ENCODE results near the gene XYLT1.

Gene XYLT1

DNA sequence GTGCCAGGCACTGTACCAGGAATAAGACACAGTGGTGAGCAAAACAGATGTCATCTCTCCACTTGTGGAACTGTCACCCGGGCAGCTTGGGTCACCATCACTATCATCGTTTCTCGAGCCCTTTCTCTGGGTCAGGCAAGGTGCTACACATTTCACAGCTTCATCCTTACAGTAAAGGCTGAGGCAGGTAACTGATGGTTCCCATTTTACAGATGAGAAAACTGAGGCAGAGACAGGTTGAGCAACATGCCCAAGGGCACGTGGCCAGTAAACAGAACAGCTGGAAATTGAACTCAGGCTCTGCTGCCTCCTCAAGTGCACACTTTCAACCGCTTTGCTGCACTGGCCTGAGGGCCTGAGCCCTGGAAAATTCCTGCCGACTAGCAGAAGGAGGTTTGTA, 294.6 kb downstream of the XYLT1 start (continued):
- TF ChIP-seq ZNF70 (CRISPR knock-in tag; IDR thresholded peaks at IDR 0.05): no peak
- TF ChIP-seq, protein P1, sequence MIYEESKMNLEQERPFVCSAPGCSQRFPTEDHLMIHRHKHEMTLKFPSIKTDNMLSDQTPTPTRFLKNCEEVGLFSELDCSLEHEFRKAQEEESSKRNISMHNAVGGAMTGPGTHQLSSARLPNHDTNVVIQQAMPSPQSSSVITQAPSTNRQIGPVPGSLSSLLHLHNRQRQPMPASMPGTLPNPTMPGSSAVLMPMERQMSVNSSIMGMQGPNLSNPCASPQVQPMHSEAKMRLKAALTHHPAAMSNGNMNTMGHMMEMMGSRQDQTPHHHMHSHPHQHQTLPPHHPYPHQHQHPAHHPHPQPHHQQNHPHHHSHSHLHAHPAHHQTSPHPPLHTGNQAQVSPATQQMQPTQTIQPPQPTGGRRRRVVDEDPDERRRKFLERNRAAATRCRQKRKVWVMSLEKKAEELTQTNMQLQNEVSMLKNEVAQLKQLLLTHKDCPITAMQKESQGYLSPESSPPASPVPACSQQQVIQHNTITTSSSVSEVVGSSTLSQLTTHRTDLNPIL (CRISPR knock-in tag; IDR thresholded peaks at IDR 0.05; ENCODE audit: low read depth): no peak

DNA sequence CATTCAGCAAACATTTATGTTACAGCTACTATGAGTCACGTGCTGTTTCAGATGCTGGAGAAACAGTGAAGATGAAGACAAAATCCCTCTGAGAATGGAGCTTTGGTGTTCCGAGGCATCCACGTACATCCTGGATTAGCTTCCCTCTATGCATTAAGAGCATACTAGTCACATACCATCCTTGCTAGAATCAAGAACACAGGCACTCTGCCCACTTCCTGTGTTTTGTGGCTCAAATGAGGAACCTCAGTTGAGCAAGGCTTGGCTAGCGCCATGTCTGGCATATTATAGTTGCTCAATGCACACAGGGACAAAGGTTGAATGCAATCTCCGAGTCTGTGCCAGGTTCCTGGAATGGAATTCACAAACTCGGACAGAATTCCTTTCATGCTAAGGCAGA, 297.5 kb downstream of the XYLT1 start:
- TF ChIP-seq BACH2 (CRISPR knock-in tag; IDR thresholded peaks at IDR 0.05; ENCODE audit: borderline replicate concordance) (no peak), ESRRG (CRISPR knock-in tag; IDR thresholded peaks at IDR 0.05) (no peak), ZNF565 (CRISPR knock-in tag; conservative IDR thresholded peaks at IDR 0.05; ENCODE audit: low read depth) (no peak), ZFP3 (CRISPR knock-in tag; IDR thresholded peaks at IDR 0.05) (no peak), PPARA (CRISPR knock-in tag; IDR thresholded peaks at IDR 0.05; ENCODE audit: borderline replicate concordance) (no peak), ARNTL (CRISPR knock-in tag; IDR thresholded peaks at IDR 0.05; ENCODE audit: borderline replicate concordance, low read depth) (no peak), GLIS3 (CRISPR knock-in tag; IDR thresholded peaks at IDR 0.05) (no peak), OSR1 (CRISPR knock-in tag; IDR thresholded peaks at IDR 0.05) (no peak), ISL1 (CRISPR knock-in tag; IDR thresholded peaks at IDR 0.05) (no peak)
- TF ChIP-seq, protein P2, sequence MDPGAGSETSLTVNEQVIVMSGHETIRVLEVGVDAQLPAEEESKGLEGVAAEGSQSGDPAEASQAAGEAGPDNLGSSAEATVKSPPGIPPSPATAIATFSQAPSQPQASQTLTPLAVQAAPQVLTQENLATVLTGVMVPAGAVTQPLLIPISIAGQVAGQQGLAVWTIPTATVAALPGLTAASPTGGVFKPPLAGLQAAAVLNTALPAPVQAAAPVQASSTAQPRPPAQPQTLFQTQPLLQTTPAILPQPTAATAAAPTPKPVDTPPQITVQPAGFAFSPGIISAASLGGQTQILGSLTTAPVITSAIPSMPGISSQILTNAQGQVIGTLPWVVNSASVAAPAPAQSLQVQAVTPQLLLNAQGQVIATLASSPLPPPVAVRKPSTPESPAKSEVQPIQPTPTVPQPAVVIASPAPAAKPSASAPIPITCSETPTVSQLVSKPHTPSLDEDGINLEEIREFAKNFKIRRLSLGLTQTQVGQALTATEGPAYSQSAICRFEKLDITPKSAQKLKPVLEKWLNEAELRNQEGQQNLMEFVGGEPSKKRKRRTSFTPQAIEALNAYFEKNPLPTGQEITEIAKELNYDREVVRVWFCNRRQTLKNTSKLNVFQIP (CRISPR knock-in tag; IDR thresholded peaks at IDR 0.05; ENCODE audit: borderline replicate concordance, low read depth): no peak
- ATAC-seq: no peak

DNA sequence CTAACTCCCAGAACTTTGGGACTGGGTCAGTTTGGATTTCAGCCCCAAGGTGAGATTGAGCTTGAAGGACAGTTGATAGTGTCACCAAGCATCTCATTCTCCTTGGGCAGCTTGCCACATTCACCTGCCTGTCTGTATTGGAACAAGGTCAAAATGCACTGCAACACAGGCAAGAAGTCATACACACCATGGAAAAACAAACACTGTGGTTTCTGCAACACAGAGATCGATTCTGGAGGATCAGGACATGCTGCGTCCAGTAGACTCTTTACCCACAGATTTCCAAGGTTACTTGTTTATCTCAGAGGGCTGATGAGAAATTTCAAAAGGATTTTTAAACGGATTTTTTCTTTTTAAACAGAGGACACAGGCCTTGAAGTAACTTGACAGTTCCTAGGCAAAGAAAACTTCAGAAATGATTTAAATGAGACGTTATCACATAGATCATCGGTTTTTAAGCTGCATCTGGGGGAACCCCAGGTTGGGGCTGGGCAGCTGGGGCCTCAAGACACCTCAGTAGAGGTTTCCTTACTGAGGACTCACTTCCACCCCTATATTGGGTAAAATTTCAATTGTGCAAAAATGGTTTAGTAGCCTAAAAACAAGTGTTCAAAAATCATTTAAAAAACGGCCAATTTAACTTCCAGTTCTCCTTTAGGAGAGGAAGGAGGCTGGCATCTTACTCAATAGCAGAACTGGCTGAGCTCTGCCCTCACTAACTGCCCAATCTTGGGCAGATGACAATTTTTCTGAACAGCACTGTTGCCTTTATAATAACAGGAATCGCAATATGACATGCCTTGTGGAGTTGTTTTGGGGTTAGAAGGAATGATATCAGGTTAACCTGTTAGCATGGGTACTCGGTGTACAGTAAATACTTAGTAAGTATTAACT, 299.3 kb downstream of the XYLT1 start:
- no peak for ATAC-seq
- no peak for TF ChIP-seq ZC3H10 (CRISPR knock-in tag; IDR thresholded peaks at IDR 0.05)
- no peak for TF ChIP-seq ISL1 (CRISPR knock-in tag; IDR thresholded peaks at IDR 0.05)
- TF ChIP-seq, protein P3, sequence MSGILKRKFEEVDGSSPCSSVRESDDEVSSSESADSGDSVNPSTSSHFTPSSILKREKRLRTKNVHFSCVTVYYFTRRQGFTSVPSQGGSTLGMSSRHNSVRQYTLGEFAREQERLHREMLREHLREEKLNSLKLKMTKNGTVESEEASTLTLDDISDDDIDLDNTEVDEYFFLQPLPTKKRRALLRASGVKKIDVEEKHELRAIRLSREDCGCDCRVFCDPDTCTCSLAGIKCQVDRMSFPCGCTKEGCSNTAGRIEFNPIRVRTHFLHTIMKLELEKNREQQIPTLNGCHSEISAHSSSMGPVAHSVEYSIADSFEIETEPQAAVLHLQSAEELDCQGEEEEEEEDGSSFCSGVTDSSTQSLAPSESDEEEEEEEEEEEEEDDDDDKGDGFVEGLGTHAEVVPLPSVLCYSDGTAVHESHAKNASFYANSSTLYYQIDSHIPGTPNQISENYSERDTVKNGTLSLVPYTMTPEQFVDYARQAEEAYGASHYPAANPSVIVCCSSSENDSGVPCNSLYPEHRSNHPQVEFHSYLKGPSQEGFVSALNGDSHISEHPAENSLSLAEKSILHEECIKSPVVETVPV (CRISPR knock-in tag; IDR thresholded peaks at IDR 0.05): no peak
- TF ChIP-seq, protein P4, sequence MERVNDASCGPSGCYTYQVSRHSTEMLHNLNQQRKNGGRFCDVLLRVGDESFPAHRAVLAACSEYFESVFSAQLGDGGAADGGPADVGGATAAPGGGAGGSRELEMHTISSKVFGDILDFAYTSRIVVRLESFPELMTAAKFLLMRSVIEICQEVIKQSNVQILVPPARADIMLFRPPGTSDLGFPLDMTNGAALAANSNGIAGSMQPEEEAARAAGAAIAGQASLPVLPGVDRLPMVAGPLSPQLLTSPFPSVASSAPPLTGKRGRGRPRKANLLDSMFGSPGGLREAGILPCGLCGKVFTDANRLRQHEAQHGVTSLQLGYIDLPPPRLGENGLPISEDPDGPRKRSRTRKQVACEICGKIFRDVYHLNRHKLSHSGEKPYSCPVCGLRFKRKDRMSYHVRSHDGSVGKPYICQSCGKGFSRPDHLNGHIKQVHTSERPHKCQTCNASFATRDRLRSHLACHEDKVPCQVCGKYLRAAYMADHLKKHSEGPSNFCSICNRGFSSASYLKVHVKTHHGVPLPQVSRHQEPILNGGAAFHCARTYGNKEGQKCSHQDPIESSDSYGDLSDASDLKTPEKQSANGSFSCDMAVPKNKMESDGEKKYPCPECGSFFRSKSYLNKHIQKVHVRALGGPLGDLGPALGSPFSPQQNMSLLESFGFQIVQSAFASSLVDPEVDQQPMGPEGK (CRISPR knock-in tag; IDR thresholded peaks at IDR 0.05; ENCODE audit: borderline replicate concordance): no peak
- TF ChIP-seq GLIS3 (CRISPR knock-in tag; IDR thresholded peaks at IDR 0.05): no peak
- TF ChIP-seq ESRRG (CRISPR knock-in tag; IDR thresholded peaks at IDR 0.05): no peak
- no peak for TF ChIP-seq TCF4 (CRISPR knock-in tag; IDR thresholded peaks at IDR 0.05; ENCODE audit: borderline replicate concordance)
- no peak for TF ChIP-seq TOX (CRISPR knock-in tag; IDR thresholded peaks at IDR 0.05; ENCODE audit: borderline replicate concordance)
- TF ChIP-seq ZFP3 (CRISPR knock-in tag; IDR thresholded peaks at IDR 0.05): no peak

DNA sequence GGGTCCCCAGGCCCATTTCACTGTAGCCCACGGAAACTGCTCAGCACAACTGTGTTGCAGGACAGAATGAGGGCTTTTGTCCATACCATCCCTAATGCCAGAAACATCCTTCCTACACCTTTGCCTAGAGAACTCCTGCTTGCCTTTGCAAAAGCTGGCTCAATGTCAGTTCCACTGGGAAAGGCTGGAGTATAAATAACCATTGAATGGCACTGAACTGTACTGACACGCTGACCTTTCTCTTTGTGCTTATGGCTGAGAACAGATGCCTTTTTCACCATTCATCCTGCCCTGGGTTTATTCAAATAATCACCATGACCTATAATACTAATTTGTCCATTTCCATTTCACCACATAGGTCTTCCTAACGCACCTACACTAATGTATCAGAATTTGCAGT, 300.3 kb downstream of the XYLT1 start:
- no peak for TF ChIP-seq ISL1 (CRISPR knock-in tag; IDR thresholded peaks at IDR 0.05)

DNA sequence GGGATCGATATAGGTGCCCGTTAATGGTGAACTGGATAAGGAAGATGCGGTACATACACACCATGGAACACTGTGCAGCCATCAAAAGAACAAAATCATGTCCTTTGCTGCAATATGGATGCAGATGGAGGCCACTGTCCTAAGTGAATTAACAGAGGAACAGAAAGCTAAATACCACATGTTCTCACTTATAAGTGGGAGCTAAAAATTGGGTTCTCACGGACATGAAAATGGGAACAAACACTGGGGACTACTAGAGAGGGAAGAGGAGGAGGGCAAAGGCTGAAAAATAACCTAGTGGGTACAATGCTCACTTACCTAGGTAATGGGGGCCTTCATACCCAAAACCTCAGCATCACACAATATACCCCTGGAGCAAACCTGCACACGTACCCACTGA, 302.6 kb downstream of the XYLT1 start:
- ATAC-seq: no peak
- no peak for TF ChIP-seq SNAI2 (CRISPR knock-in tag; IDR thresholded peaks at IDR 0.05)
- no peak for TF ChIP-seq GLIS3 (CRISPR knock-in tag; IDR thresholded peaks at IDR 0.05)
- TF ChIP-seq, protein P4 (CRISPR knock-in tag; IDR thresholded peaks at IDR 0.05; ENCODE audit: borderline replicate concordance): no peak
- TF ChIP-seq ZNF70 (CRISPR knock-in tag; IDR thresholded peaks at IDR 0.05): no peak
- TF ChIP-seq ZFP3 (CRISPR knock-in tag; IDR thresholded peaks at IDR 0.05): no peak
- no peak for TF ChIP-seq ARNTL (CRISPR knock-in tag; IDR thresholded peaks at IDR 0.05; ENCODE audit: borderline replicate concordance, low read depth)
- TF ChIP-seq, protein P5, sequence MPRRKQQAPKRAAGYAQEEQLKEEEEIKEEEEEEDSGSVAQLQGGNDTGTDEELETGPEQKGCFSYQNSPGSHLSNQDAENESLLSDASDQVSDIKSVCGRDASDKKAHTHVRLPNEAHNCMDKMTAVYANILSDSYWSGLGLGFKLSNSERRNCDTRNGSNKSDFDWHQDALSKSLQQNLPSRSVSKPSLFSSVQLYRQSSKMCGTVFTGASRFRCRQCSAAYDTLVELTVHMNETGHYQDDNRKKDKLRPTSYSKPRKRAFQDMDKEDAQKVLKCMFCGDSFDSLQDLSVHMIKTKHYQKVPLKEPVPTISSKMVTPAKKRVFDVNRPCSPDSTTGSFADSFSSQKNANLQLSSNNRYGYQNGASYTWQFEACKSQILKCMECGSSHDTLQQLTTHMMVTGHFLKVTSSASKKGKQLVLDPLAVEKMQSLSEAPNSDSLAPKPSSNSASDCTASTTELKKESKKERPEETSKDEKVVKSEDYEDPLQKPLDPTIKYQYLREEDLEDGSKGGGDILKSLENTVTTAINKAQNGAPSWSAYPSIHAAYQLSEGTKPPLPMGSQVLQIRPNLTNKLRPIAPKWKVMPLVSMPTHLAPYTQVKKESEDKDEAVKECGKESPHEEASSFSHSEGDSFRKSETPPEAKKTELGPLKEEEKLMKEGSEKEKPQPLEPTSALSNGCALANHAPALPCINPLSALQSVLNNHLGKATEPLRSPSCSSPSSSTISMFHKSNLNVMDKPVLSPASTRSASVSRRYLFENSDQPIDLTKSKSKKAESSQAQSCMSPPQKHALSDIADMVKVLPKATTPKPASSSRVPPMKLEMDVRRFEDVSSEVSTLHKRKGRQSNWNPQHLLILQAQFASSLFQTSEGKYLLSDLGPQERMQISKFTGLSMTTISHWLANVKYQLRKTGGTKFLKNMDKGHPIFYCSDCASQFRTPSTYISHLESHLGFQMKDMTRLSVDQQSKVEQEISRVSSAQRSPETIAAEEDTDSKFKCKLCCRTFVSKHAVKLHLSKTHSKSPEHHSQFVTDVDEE (CRISPR knock-in tag; IDR thresholded peaks at IDR 0.05): no peak
- TF ChIP-seq, protein P3 (CRISPR knock-in tag; IDR thresholded peaks at IDR 0.05): no peak
- TF ChIP-seq CSDC2 (CRISPR knock-in tag; IDR thresholded peaks at IDR 0.05): no peak
- TF ChIP-seq TCF4 (CRISPR knock-in tag; IDR thresholded peaks at IDR 0.05; ENCODE audit: borderline replicate concordance): no peak
- no peak for TF ChIP-seq BACH2 (CRISPR knock-in tag; IDR thresholded peaks at IDR 0.05; ENCODE audit: borderline replicate concordance)

More for the DNA sequence above, 300.3 kb downstream of the XYLT1 start:
- no peak for ATAC-seq
